Bone marrow (tissue), 2 donors: ENCODE results near the gene OXCT2.

Experiments
- DNase-seq, 2 donors: peaks; one replicate each; lab custom pipeline; 2025; lab: John Stamatoyannopoulos, UW

The OXCT2 gene

DNA sequence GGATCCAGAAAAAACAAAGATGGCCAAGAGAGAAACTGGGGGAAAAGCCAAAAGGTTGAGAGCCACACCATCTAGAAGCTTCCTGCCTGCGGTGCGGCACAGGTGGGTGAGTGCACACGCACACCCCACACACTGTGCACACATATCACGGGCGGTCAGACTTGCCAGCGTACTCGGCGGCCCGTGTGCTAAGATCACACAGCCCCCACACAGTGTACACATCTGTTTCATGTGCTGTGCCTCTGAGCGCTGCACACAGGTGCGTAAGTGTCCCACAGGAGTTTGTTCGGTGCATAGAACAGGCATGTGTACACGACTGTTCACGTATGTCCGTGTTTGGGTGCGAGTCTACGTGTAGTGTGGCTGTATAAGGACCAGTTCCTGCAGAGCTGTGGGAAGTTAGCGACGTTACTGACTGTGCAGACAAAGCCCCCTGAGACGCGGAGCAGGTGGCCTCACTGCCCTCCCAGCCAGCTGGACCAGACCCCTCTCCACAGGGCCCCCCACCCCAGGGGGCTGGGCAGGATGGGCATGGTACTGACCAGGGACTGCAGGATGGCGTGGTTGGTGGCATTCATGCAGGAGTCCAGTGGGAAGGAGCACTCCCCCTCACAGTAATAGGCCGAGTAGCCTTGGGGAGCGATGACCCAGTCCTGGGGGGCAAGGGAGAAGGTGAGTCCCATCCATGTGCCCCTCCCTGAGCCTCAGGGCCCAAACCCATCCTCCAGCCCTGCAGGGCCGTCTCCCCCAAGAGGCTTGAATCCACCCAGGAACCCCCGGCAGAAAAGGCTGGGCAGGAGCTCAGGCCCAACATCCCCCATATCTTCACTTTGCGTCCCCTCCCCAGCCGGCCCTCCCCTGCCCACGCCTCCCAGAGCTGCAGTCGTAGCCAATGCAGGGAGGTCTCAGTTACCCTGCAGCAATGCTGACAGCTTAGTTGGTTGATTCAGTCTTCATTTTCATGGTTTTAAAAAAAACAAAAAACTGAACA lies 8.3 kb downstream of the OXCT2 start:
- DNase-seq, result no peak

GRCh38 chr1:39761557-39762260 lies 9.4 kb downstream of the OXCT2 start:
- DNase-seq, result no peak

- DNase-seq, result no peak
Measured at GRCh38 chr1:39761016-39761415, 10.1 kb downstream of the OXCT2 start.

GRCh38 chr1:39760074-39761008 lies 10.8 kb downstream of the OXCT2 start:
- no peak for DNase-seq

- DNase-seq, result no peak
Measured at GRCh38 chr1:39759436-39759726, 11.8 kb downstream of the OXCT2 start.

DNA sequence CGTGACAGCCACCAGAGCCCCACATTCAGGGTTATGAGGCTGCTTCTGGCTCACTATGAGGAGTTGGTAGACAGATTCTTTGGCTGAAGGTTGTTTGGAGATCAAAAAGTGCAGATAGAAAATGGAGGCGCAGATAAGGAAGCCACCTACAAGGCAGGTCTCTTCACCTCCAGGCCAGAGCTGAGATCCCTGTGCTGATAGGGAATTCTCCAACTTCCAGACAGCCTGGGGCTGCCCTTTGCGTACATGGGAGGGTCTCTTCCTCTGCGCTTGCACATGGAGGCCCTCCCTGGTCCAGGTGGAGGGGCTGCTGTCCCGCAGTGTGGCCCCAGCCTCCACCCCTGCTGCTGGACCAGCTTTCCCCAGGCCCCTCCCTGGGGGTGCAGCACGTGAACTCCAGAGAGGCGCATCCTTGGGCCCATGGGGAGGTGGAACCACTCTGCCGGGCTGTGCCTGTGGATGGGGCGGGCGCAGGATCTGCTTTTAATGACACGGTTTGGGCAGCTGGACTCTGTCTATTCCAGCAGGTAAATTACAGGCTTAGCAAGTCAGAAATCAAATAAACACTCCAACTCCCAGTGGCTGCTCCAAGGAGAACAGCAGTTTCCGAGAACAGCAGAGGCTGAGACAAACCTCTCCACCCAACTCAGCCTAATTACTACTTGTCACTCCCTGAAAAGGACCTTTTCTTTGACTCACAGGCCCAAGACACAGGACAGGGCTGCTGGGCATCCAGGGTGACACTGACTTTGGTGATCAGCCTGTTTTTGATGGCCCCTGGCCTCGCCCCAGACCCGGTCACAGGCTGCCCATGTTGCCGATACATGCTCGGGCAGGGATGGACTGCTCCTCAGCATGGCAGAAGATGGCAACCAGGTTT lies 12.4 kb downstream of the OXCT2 start:
- DNase-seq, result no peak

GRCh38 chr1:39757501-39757900 lies 13.6 kb downstream of the OXCT2 start:
- DNase-seq, result no peak

DNA sequence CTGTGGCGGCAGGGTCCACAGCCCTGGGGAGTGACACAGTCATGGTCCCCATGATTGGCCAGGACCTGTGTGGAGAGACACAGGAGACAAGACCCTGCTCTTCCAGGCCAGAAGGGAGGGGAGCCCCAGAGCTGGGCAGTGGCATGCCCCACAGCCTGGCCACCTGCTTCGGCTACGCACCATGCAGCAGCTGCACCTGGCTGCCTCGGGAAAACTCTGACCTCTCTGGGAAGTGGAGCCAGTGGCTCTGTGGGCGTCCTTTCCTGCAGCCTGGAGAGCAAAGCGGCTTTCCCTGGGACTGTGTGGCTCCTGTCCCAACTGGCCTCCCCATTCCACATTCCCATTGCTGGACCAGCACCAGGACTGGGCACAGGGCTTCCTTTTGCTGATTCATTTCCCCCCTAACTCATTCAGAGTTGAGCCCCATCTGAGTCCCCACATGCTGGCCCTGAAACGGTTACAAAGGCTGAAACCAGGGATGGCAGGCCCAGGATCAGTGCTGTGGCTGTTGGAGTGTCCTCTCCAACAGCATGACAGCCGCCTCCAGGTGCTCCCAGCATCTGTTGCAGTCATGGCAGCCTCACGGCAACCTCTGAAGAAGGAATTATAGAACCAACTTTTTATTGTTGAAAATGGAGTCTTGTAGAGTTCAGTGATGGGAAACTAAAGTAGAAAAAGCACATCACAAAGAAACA lies 15.0 kb downstream of the OXCT2 start:
- DNase-seq, result no peak

GRCh38 chr1:39754906-39755504 lies 16.1 kb downstream of the OXCT2 start:
- DNase-seq, result no peak

GRCh38 chr1:39754026-39754570 lies 17.1 kb downstream of the OXCT2 start:
- DNase-seq, result no peak

GRCh38 chr1:39753132-39754025 lies 17.8 kb downstream of the OXCT2 start:
- DNase-seq, result no peak

- no peak for DNase-seq
Measured at GRCh38 chr1:39752703-39753102, 18.4 kb downstream of the OXCT2 start.

GRCh38 chr1:39751595-39751994 lies 19.6 kb downstream of the OXCT2 start:
- no peak for DNase-seq

GRCh38 chr1:39745016-39745670 lies 26.0 kb downstream of the OXCT2 start:
- DNase-seq, result no peak

GRCh38 chr1:39738622-39739366 lies 32.4 kb downstream of the OXCT2 start, which contains the start of gene PPIE:
TSS of gene PPIE (plus strand) at chr1:39738882. CDS start at chr1:39738901, 19 bp downstream.
- peak; percentile 70 to 72 for DNase-seq

GRCh38 chr1:39737546-39738169 lies 33.5 kb downstream of the OXCT2 start:
- DNase-seq, result no peak

GRCh38 chr1:39735731-39736130 lies 35.4 kb downstream of the OXCT2 start:
- no peak for DNase-seq
